ENCODE results near the gene LHFPL6. TPM values are rescaled to one million over a fixed set of nuclear protein-coding genes. Genes with fewer than 3 reads are reported as not detected.

Gene LHFPL6
- total RNA-seq, 1 donor from 2014 or later, result 31.7 TPM

DNA sequence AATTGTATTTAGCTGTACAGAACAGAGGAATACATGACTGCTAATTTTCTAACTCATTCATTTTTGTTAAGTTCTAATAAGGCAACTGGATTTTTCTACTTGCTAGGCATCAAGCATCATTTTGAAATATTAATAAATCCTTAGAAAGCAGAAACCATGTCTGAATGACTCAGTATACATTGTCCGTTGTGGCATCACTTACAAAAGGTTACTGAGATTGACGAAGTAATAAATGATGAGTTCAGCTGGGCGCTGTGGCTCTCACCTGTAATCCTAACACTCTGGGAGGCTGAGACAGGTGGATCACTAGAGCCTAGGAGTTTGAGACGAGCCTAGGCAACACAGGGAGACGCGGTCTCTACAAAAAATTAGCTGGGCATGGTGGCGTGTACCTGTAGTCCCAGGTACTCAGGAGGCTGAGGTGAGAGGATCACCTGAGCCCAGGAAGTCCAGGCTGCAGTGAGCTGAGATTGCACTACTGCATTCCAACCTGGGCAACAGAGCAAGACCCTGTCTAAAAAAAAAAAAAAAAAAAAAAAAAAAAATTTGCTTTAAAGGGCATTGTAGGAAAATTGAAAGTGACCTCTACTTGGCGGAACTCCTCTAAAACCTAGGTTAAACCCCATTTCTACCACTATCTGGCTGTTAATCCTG, 36.6 kb downstream of the LHFPL6 start:
- Mint-ChIP-seq H3K27ac (peak overlapping the region; percentile 91), H3K4me1 (ENCODE audit: unreplicated experiment) (peaks cover 15% of the 10 kb centered on the region), H3K36me3 (no peaks in the 10 kb centered on the region), H3K9me3 (no peaks in the 10 kb centered on the region), H3K27me3 (no peaks in the 10 kb centered on the region), H3K4me3 (no peak overlapping the region)
- no peak for DNase-seq (ENCODE audit: extremely low spot score, unreplicated experiment)
- TF ChIP-seq, protein P1, sequence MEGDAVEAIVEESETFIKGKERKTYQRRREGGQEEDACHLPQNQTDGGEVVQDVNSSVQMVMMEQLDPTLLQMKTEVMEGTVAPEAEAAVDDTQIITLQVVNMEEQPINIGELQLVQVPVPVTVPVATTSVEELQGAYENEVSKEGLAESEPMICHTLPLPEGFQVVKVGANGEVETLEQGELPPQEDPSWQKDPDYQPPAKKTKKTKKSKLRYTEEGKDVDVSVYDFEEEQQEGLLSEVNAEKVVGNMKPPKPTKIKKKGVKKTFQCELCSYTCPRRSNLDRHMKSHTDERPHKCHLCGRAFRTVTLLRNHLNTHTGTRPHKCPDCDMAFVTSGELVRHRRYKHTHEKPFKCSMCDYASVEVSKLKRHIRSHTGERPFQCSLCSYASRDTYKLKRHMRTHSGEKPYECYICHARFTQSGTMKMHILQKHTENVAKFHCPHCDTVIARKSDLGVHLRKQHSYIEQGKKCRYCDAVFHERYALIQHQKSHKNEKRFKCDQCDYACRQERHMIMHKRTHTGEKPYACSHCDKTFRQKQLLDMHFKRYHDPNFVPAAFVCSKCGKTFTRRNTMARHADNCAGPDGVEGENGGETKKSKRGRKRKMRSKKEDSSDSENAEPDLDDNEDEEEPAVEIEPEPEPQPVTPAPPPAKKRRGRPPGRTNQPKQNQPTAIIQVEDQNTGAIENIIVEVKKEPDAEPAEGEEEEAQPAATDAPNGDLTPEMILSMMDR (conservative IDR thresholded peaks at IDR 0.05), result no peak

DNA sequence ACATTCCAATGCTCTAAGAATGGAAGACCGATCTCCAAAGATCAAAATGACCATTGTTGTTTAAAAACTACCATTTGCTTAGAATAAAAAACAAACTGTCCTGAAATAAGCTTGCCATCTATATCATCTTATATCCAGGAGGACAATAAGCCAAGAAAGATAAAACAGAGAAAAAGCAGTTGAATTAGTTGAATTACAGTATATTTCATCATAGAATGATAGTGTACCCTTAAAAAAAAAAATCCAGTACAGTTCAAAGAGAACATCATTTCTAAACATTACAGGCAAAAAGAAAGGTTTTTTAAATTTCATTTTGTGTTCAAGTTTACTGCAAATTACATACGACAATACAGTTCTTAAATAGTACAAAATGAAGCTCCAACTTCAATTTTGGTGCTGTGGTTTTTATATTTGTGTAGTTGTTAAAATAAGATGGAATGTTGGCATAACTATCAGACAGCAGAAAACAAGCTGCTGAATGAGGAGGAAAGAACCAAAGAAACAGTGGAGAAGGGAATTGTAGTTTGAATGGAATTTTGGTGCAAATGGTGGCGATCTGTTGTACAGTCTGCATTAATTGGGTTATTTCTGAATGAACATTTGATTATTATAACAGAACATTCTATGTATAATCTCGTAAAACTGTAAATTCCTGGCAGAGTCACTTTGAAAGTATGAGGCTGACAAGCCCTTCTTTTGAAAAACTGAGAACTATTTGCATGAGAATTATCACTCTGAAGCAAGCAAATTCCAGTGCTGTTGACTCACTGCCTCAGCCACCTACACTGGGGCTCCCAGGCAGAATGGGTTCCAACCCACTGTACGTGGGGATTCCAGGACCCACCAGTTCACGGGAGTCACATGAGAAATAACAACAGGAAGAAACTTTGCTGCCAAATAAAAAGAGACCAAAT, 37.7 kb downstream of the LHFPL6 start:
- no peaks in the 10 kb centered on the region for H3K9me3 Mint-ChIP-seq

DNA sequence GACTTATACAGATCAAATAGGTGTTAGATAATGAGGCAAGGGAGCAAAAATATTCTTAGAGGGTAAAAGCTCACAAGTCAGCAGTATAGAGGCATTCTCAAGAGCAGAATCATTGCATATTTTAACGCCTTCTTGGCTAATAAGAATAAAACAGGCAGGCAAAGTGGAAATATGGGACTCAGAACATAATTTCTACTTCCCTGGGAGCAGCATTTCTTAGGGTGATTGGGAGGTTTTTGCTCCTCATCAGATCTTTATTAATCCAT, 39.6 kb downstream of the LHFPL6 start:
- no peaks in the 10 kb centered on the region for H3K36me3 Mint-ChIP-seq
- no peaks in the 10 kb centered on the region for H3K27me3 Mint-ChIP-seq
- H3K9me3 Mint-ChIP-seq, result no peaks in the 10 kb centered on the region
- no peak overlapping the region for H3K27ac Mint-ChIP-seq
- H3K4me3 Mint-ChIP-seq, result no peak overlapping the region
- peaks cover 15% of the 10 kb centered on the region for H3K4me1 Mint-ChIP-seq (ENCODE audit: unreplicated experiment)
- no peak for DNase-seq (ENCODE audit: extremely low spot score, unreplicated experiment)
- TF ChIP-seq, protein P1 (conservative IDR thresholded peaks at IDR 0.05), result no peak

More for the DNA sequence above, 37.7 kb downstream of the LHFPL6 start:
- peak overlapping the region; percentile 42 for H3K4me3 Mint-ChIP-seq
- H3K36me3 Mint-ChIP-seq, result no peaks in the 10 kb centered on the region
- no peak for DNase-seq (ENCODE audit: extremely low spot score, unreplicated experiment)
- H3K27ac Mint-ChIP-seq, result peak overlapping the region; percentile 91
- no peaks in the 10 kb centered on the region for H3K27me3 Mint-ChIP-seq
- peaks cover 15% of the 10 kb centered on the region for H3K4me1 Mint-ChIP-seq (ENCODE audit: unreplicated experiment)
- TF ChIP-seq, protein P1 (conservative IDR thresholded peaks at IDR 0.05), result no peak

GRCh38 chr13:39561971-39562370, 41.0 kb downstream of the LHFPL6 start:
- Mint-ChIP-seq H3K4me3 (no peak overlapping the region), H3K27ac (no peak overlapping the region), H3K9me3 (no peaks in the 10 kb centered on the region), H3K27me3 (no peaks in the 10 kb centered on the region), H3K36me3 (no peaks in the 10 kb centered on the region), H3K4me1 (ENCODE audit: unreplicated experiment) (peaks cover 15% of the 10 kb centered on the region)
- no peak for DNase-seq (ENCODE audit: extremely low spot score, unreplicated experiment)
- TF ChIP-seq, protein P1 (conservative IDR thresholded peaks at IDR 0.05), result no peak

DNA sequence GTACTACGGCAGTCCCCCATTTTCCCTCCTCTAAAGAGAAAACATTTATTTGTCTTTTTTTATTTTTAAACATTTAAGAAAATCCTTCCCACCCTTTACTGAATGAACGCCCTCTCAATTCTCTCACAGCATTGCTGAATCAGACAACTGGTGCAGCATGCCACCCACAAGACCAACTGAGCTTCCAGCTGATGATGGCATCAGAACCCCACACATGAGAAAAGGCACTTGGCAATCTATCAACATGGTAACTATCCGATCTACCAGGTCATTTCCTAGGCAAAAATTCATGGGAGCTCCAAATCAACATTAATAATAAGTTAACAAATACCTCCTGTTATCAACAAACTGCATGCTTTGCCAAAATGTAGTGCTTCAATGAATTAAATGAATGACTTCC, 43.1 kb downstream of the LHFPL6 start:
- H3K4me3 Mint-ChIP-seq, result no peak overlapping the region
- no peak overlapping the region for H3K27ac Mint-ChIP-seq
- DNase-seq (ENCODE audit: extremely low spot score, unreplicated experiment), result no peak
- H3K4me1 Mint-ChIP-seq (ENCODE audit: unreplicated experiment), result peaks cover 3% of the 10 kb centered on the region
- no peaks in the 10 kb centered on the region for H3K36me3 Mint-ChIP-seq
- H3K9me3 Mint-ChIP-seq, result peaks cover 5% of the 10 kb centered on the region
- TF ChIP-seq, protein P1 (conservative IDR thresholded peaks at IDR 0.05), result no peak
- H3K27me3 Mint-ChIP-seq, result no peaks in the 10 kb centered on the region

All from type B pancreatic cell (in vitro differentiated cells).